Suprapubic skin (tissue), 4 donors: ENCODE data around the gene PLPP7. TPM values are rescaled to one million over a fixed set of nuclear protein-coding genes. Genes with fewer than 3 reads are reported as not detected.
A peak's percentile ranks its signal among the peaks of the same experiment; 100 is the strongest.

ENCODE experiments used
- DNase-seq, 2 donors: peaks; one replicate each; pipeline ENCODE4 v3.0.0-alpha.2; 2019; ENCODE audit warnings: low spot score in 2 of 2
- H3K27ac ChIP-seq: fragments of 200-600 bp; sonication (generic); one replicate; pipeline ENCODE4 v1.5.1; 2019
- H3K27me3 ChIP-seq: fragments of 200-600 bp; sonication (generic); one replicate; pipeline ENCODE4 v1.5.1; 2019
- H3K36me3 ChIP-seq: fragments of 200-600 bp; sonication (generic); one replicate; pipeline ENCODE4 v1.5.1; 2019
- H3K4me1 ChIP-seq: fragments of 200-600 bp; sonication (generic); one replicate; pipeline ENCODE4 v1.5.1; 2019
- H3K4me3 ChIP-seq: fragments of 200-600 bp; sonication (generic); one replicate; pipeline ENCODE4 v1.5.1; 2019; ENCODE audit warnings: mild to moderate bottlenecking
- H3K9me3 ChIP-seq: fragments of 200-600 bp; sonication (generic); one replicate; pipeline ENCODE4 v1.5.1; 2019
- CTCF ChIP-seq, 2 donors: fragments of 200-600 bp in 1 of 2; fragments of 450-650 bp in 1 of 2; sonication (generic) in 1 of 2; IDR thresholded peaks; one replicate each; pipeline ENCODE4 v1.5.1; 2016 to 2019; ENCODE audit warnings: antibody characterized with exemption in 2 of 2, mild to moderate bottlenecking in 1 of 2, moderate library complexity in 1 of 2
- EP300 ChIP-seq: sonication (generic); formaldehyde crosslinking; IDR thresholded peaks from one replicate; pipeline ENCODE4 v1.6.1; 2017; ENCODE audit warnings: antibody characterized with exemption
- POLR2A ChIP-seq, 2 donors: fragments of 450-650 bp; IDR thresholded peaks; one replicate each; pipeline ENCODE4 v1.6.1; 2017; ENCODE audit warnings: antibody characterized with exemption in 2 of 2, mild to moderate bottlenecking in 2 of 2, moderate library complexity in 2 of 2
- POLR2AphosphoS5 ChIP-seq, 3 donors: sonication (generic); formaldehyde crosslinking; IDR thresholded peaks; one replicate each; pipeline ENCODE4 v1.6.1; 2017; ENCODE audit warnings: antibody characterized with exemption in 3 of 3
- WGBS: methylation state at CpG from one replicate; pipeline ENCODE4 v1.1.5; 2018; 5-methylcytosine and 5-hydroxymethylcytosine counted together
- total RNA-seq, 4 donors: library from RNA; depleted of rRNA; stranded (reverse); fragments of >200 nt; gene quantifications; one replicate each; pipeline ENCODE4 v1.1.0, GENCODE V29; 2016

Gene PLPP7
- total RNA-seq, 4 donors from 2014 or later = 0.80 to 1.1 (median 0.92) TPM

- no peak for TF ChIP-seq CTCF (IDR thresholded peaks at IDR 0.05)
- TF ChIP-seq POLR2AphosphoS5 (IDR thresholded peaks at IDR 0.05) = no peak
- no peak for TF ChIP-seq EP300
- peak overlapping the region; percentile 47 for H3K4me3 ChIP-seq
Observed at GRCh38 chr9:131290767-131291370, 1.3 kb downstream of the PLPP7 start.

GRCh38 chr9:131291795-131292315, 2.3 kb downstream of the PLPP7 start:
- 75% methylated on average over 7 of the region's 7 CpGs for WGBS
- no peak for DNase-seq
- Histone ChIP-seq H3K4me1 (peaks cover 3% of the 10 kb centered on the region), H3K9me3 (no peaks in the 10 kb centered on the region), H3K36me3 (no peaks in the 10 kb centered on the region), H3K27me3 (no peaks in the 10 kb centered on the region), H3K4me3 (no peak overlapping the region), H3K27ac (no peak overlapping the region)
- TF ChIP-seq POLR2A (IDR thresholded peaks at IDR 0.05) (no peak), EP300 (no peak), POLR2AphosphoS5 (IDR thresholded peaks at IDR 0.05) (no peak), CTCF (IDR thresholded peaks at IDR 0.05) (no peak)

More at GRCh38 chr9:131290767-131291370, 1.3 kb downstream of the PLPP7 start:
- no peak for DNase-seq
- 79% methylated on average over 11 of the region's 17 CpGs for WGBS
- Histone ChIP-seq H3K4me1 (peaks cover 3% of the 10 kb centered on the region), H3K27me3 (no peaks in the 10 kb centered on the region), H3K9me3 (no peaks in the 10 kb centered on the region), H3K36me3 (no peaks in the 10 kb centered on the region), H3K27ac (no peak overlapping the region)

- 94% methylated on average over 10 of the region's 10 CpGs for WGBS
- TF ChIP-seq POLR2A (IDR thresholded peaks at IDR 0.05) (no peak), EP300 (no peak), CTCF (IDR thresholded peaks at IDR 0.05) (no peak), POLR2AphosphoS5 (IDR thresholded peaks at IDR 0.05) (no peak)
Observed at GRCh38 chr9:131292937-131293336, 3.4 kb downstream of the PLPP7 start.

GRCh38 chr9:131296460-131296859, 6.9 kb downstream of the PLPP7 start:
- 59% methylated on average over 9 of the region's 9 CpGs for WGBS
- Histone ChIP-seq H3K9me3 (no peaks in the 10 kb centered on the region), H3K4me3 (no peak overlapping the region), H3K36me3 (no peaks in the 10 kb centered on the region), H3K27me3 (no peaks in the 10 kb centered on the region), H3K4me1 (no peaks in the 10 kb centered on the region), H3K27ac (no peak overlapping the region)
- DNase-seq = no peak
- TF ChIP-seq CTCF (IDR thresholded peaks at IDR 0.05) (no peak), POLR2AphosphoS5 (IDR thresholded peaks at IDR 0.05) (no peak), EP300 (no peak), POLR2A (IDR thresholded peaks at IDR 0.05) (no peak)

More at GRCh38 chr9:131292937-131293336, 3.4 kb downstream of the PLPP7 start:
- Histone ChIP-seq H3K27ac (no peak overlapping the region), H3K4me3 (no peak overlapping the region), H3K27me3 (no peaks in the 10 kb centered on the region), H3K36me3 (no peaks in the 10 kb centered on the region), H3K4me1 (peaks cover 3% of the 10 kb centered on the region), H3K9me3 (no peaks in the 10 kb centered on the region)
- no peak for DNase-seq

GRCh38 chr9:131296906-131297500, 7.5 kb downstream of the PLPP7 start:
- no peaks in the 10 kb centered on the region for H3K9me3 ChIP-seq
- no peak overlapping the region for H3K4me3 ChIP-seq
- WGBS = 85% methylated on average over 8 of the region's 8 CpGs
- H3K36me3 ChIP-seq = no peaks in the 10 kb centered on the region
- H3K27me3 ChIP-seq = no peaks in the 10 kb centered on the region
- no peaks in the 10 kb centered on the region for H3K4me1 ChIP-seq
- no peak for DNase-seq
- H3K27ac ChIP-seq = no peak overlapping the region
- no peak for TF ChIP-seq POLR2AphosphoS5 (IDR thresholded peaks at IDR 0.05)
- no peak for TF ChIP-seq EP300
- TF ChIP-seq CTCF (IDR thresholded peaks at IDR 0.05) = no peak
- no peak for TF ChIP-seq POLR2A (IDR thresholded peaks at IDR 0.05)
